Ovary (tissue), 3 donors: ENCODE measurements around the gene LRTM2.

Experiments used
- EP300 ChIP-seq: sonication (generic); formaldehyde crosslinking; IDR thresholded peaks from one replicate; pipeline ENCODE4 v1.6.1; 2017; ENCODE audit warnings: antibody characterized with exemption
- POLR2A ChIP-seq: fragments of 450-650 bp; IDR thresholded peaks from one replicate; pipeline ENCODE4 v1.6.1; 2017; ENCODE audit warnings: antibody characterized with exemption, mild to moderate bottlenecking, moderate library complexity
- TF ChIP-seq, protein P1 (sequence below), 3 donors: fragments of 450-650 bp in 2 of 3; fragments of 200-600 bp in 1 of 3; IDR thresholded peaks; one replicate each; pipeline versions ENCODE4 v1.5.1 to v1.8.0; 2016 to 2022; ENCODE audit warnings: antibody characterized with exemption in 3 of 3, mild to moderate bottlenecking in 1 of 3
- donor health status: DM: no; HTN: no; CAD: no.

DNA sequence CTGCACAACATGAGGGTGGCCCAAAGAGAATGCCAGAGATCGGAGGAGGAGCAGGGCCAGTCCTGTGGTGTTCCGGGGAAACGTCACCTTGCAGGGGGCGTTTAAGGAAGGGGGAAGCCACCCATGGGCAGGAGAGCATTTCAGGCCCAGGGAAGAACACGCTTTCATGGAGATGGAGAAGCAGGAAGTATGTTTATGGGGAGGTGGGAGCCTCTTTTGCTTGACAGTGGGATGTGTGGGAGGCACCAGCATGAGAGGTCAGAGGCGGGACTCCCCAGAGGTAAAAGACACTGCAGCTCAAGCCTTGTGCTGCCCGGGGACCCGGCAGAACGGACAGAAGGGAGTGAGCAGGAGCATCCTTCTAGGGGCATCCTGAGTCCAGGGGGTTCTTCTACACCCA is 1.3 kb upstream of the LRTM2 start:
- TF ChIP-seq, protein P1, sequence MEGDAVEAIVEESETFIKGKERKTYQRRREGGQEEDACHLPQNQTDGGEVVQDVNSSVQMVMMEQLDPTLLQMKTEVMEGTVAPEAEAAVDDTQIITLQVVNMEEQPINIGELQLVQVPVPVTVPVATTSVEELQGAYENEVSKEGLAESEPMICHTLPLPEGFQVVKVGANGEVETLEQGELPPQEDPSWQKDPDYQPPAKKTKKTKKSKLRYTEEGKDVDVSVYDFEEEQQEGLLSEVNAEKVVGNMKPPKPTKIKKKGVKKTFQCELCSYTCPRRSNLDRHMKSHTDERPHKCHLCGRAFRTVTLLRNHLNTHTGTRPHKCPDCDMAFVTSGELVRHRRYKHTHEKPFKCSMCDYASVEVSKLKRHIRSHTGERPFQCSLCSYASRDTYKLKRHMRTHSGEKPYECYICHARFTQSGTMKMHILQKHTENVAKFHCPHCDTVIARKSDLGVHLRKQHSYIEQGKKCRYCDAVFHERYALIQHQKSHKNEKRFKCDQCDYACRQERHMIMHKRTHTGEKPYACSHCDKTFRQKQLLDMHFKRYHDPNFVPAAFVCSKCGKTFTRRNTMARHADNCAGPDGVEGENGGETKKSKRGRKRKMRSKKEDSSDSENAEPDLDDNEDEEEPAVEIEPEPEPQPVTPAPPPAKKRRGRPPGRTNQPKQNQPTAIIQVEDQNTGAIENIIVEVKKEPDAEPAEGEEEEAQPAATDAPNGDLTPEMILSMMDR (IDR thresholded peaks at IDR 0.05): no peak
- TF ChIP-seq EP300 (no peak), POLR2A (no peak)
